NCI-H2029 (cell line): ENCODE data around the gene MMADHC.

Source experiments
- DNase-seq: peaks from one replicate; lab custom pipeline; 2025; lab: John Stamatoyannopoulos, UW

Gene MMADHC

GRCh38 chr2:149556452-149556851, 31.1 kb downstream of the MMADHC start:
- DNase-seq, result no peak

GRCh38 chr2:149552830-149553229, 34.7 kb downstream of the MMADHC start:
- DNase-seq, result no peak

GRCh38 chr2:149552226-149552625, 35.3 kb downstream of the MMADHC start:
- no peak for DNase-seq

- DNase-seq, result no peak
These were observed 42.9 kb downstream of the MMADHC start for GRCh38 chr2:149544692-149545091.

- no peak for DNase-seq
These were observed 43.7 kb downstream of the MMADHC start for GRCh38 chr2:149543845-149544244.

GRCh38 chr2:149540138-149540537, 47.4 kb downstream of the MMADHC start:
- no peak for DNase-seq

- DNase-seq, result peak; percentile 26
These were observed 49.3 kb downstream of the MMADHC start for GRCh38 chr2:149538138-149538833.

- no peak for DNase-seq
These were observed 50.4 kb downstream of the MMADHC start for GRCh38 chr2:149537092-149537726.

GRCh38 chr2:149536649-149537048, 50.9 kb downstream of the MMADHC start:
- no peak for DNase-seq

GRCh38 chr2:149534674-149535073, 52.9 kb downstream of the MMADHC start:
- DNase-seq, result no peak

GRCh38 chr2:149528983-149529382, 58.6 kb downstream of the MMADHC start:
- no peak for DNase-seq

GRCh38 chr2:149527998-149528755, 59.4 kb downstream of the MMADHC start:
- DNase-seq, result no peak

- no peak for DNase-seq
These were observed 60.9 kb downstream of the MMADHC start for GRCh38 chr2:149526689-149527088.

GRCh38 chr2:149525323-149525722, 62.3 kb downstream of the MMADHC start:
- DNase-seq, result no peak
